HG02642 (cell line): ENCODE data around the gene FOXO6.

Experiments used
- ATAC-seq: cut with Tn5 transposase; IDR thresholded peaks from one replicate; pipeline ENCODE4 v1.9.1; 2021; ENCODE audit warnings: mild to moderate bottlenecking; ENCODE audit not compliant: unreplicated experiment, poor library complexity

The FOXO6 gene

GRCh38 chr1:41380979-41381691 is 19.9 kb downstream of the FOXO6 start:
- no peak for ATAC-seq

- no peak for ATAC-seq
Measured at GRCh38 chr1:41381692-41382479, 20.7 kb downstream of the FOXO6 start.

GRCh38 chr1:41382480-41383090 is 21.4 kb downstream of the FOXO6 start:
- no peak for ATAC-seq

GRCh38 chr1:41383094-41383852 is 22.0 kb downstream of the FOXO6 start:
- no peak for ATAC-seq

- ATAC-seq, result no peak
Measured at GRCh38 chr1:41384579-41384978, 23.3 kb downstream of the FOXO6 start.

GRCh38 chr1:41385398-41386195 is 24.4 kb downstream of the FOXO6 start:
- ATAC-seq, result no peak

GRCh38 chr1:41386196-41386663 is 25.0 kb downstream of the FOXO6 start:
- ATAC-seq, result no peak

GRCh38 chr1:41387667-41388091 is 26.4 kb downstream of the FOXO6 start:
- no peak for ATAC-seq

- no peak for ATAC-seq
Measured at GRCh38 chr1:41388510-41388909, 27.3 kb downstream of the FOXO6 start.

GRCh38 chr1:41389009-41389408 is 27.8 kb downstream of the FOXO6 start:
- no peak for ATAC-seq

GRCh38 chr1:41390166-41390565 is 28.9 kb downstream of the FOXO6 start:
- ATAC-seq, result no peak

GRCh38 chr1:41390573-41390972 is 29.3 kb downstream of the FOXO6 start:
- no peak for ATAC-seq

- no peak for ATAC-seq
Measured at GRCh38 chr1:41391834-41392527, 30.7 kb downstream of the FOXO6 start.

- ATAC-seq, result no peak
Measured at GRCh38 chr1:41392528-41392924, 31.3 kb downstream of the FOXO6 start.

- no peak for ATAC-seq
Measured at GRCh38 chr1:41393716-41394368, 32.6 kb downstream of the FOXO6 start.

- no peak for ATAC-seq
Measured at GRCh38 chr1:41394369-41394744, 33.1 kb downstream of the FOXO6 start.

GRCh38 chr1:41394959-41395956 is 34.0 kb downstream of the FOXO6 start:
- ATAC-seq, result no peak
